Hepatocyte (in vitro differentiated cells): ENCODE data around the gene TBC1D3B. TPM values are rescaled to one million over a fixed set of nuclear protein-coding genes. Genes with fewer than 3 reads are reported as not detected.

Experiments used
- DNase-seq: peaks from one replicate; pipeline ENCODE4 v3.0.0-alpha.2; 2016; ENCODE audit warnings: low spot score
- H2AFZ ChIP-seq: fragments of 200-600 bp; sonication (generic); 2 replicates; pipeline ENCODE4 v1.6.0; 2016; ENCODE audit warnings: antibody characterized with exemption, mild to moderate bottlenecking
- H3K27ac ChIP-seq: fragments of 200-600 bp; sonication (generic); 2 replicates; pipeline ENCODE4 v1.5.1; 2016; ENCODE audit warnings: mild to moderate bottlenecking
- H3K27me3 ChIP-seq: fragments of 200-600 bp; sonication (generic); 2 replicates; pipeline ENCODE4 v1.6.1; 2016
- H3K36me3 ChIP-seq: fragments of 200-600 bp; sonication (generic); replicated peaks from 2 replicates; pipeline ENCODE4 v1.5.1; 2016; ENCODE audit warnings: low read depth; ENCODE audit not compliant: insufficient read depth
- H3K4me1 ChIP-seq: fragments of 200-600 bp; sonication (generic); 2 replicates; pipeline ENCODE4 v1.5.1; 2016; ENCODE audit warnings: mild to moderate bottlenecking, moderate library complexity; ENCODE audit not compliant: insufficient read depth
- H3K4me2 ChIP-seq: fragments of 200-600 bp; sonication (generic); 2 replicates; pipeline ENCODE4 v1.6.0; 2016
- H3K4me3 ChIP-seq: fragments of 200-600 bp; sonication (generic); 2 replicates; pipeline ENCODE4 v1.5.1; 2016; ENCODE audit warnings: mild to moderate bottlenecking
- H3K79me2 ChIP-seq: fragments of 200-600 bp; sonication (generic); 2 replicates; pipeline ENCODE4 v1.6.0; 2017; ENCODE audit warnings: mild to moderate bottlenecking
- H3K9me2 ChIP-seq: fragments of 200-600 bp; sonication (generic); replicated peaks from 2 replicates; pipeline ENCODE4 v1.6.0; 2017; ENCODE audit warnings: mild to moderate bottlenecking; ENCODE audit not compliant: insufficient read depth
- H3K9me3 ChIP-seq: fragments of 200-600 bp; sonication (generic); 2 replicates; pipeline ENCODE4 v1.5.1; 2016; ENCODE audit warnings: low read depth, mild to moderate bottlenecking
- H4K20me1 ChIP-seq: fragments of 200-600 bp; sonication (generic); 2 replicates; pipeline ENCODE4 v1.6.0; 2016; ENCODE audit warnings: mild to moderate bottlenecking; ENCODE audit not compliant: insufficient read depth, poor library complexity, severe bottlenecking
- CTCF ChIP-seq: fragments of 200-600 bp; sonication (generic); IDR thresholded peaks from 2 replicates; pipeline ENCODE4 v1.5.1; 2016; ENCODE audit warnings: antibody characterized with exemption, mild to moderate bottlenecking; ENCODE audit not compliant: poor library complexity
- EZH2 ChIP-seq: fragments of 200-600 bp; sonication (generic); IDR thresholded peaks from 2 replicates; pipeline ENCODE4 v1.6.1; 2016; ENCODE audit warnings: antibody characterized with exemption, mild to moderate bottlenecking, borderline replicate concordance
- EZH2phosphoT487 ChIP-seq: fragments of 200-600 bp; sonication (generic); IDR thresholded peaks from one replicate; pipeline ENCODE4 v1.6.1; 2018; ENCODE audit warnings: antibody characterized with exemption, mild to moderate bottlenecking, low read depth, moderate library complexity; ENCODE audit not compliant: unreplicated experiment, severe bottlenecking
- WGBS: methylation state at CpG from one replicate; pipeline ENCODE4 v1.1.6; 2016; ENCODE audit warnings: low lambda C conversion rate; ENCODE audit errors: missing lambda C conversion rate; 5-methylcytosine and 5-hydroxymethylcytosine counted together
- polyA plus RNA-seq: library from polyadenylated mRNA; unstranded; fragments of >200 nt; fragmentation: Nextera tagmentation; extraction: Ambion mirVana; gene quantifications from 2 replicates; pipeline ENCODE4 v1.2.1, GENCODE V29; 2016
- total RNA-seq: library from RNA; depleted of rRNA; stranded (reverse); fragments of >200 nt; gene quantifications from 2 replicates; pipeline ENCODE4 v1.2.3, GENCODE V29; 2014

The TBC1D3B gene
- total and polyA plus RNA-seq, 2 experiments from 2014 or later = 4.7 TPM; not detected in 1

GRCh38 chr17:36144981-36145729, 31.3 kb downstream of the TBC1D3B start:
- H2AFZ ChIP-seq = no peak overlapping the region
- no peak overlapping the region for H3K27ac ChIP-seq
- H3K4me2 ChIP-seq = no peak overlapping the region
- no peaks in the 10 kb centered on the region for H3K9me2 ChIP-seq
- no peak for DNase-seq
- 89% methylated on average over 5 of the region's 5 CpGs for WGBS
- H3K4me3 ChIP-seq = no peak overlapping the region
- no peak for TF ChIP-seq EZH2
- TF ChIP-seq EZH2phosphoT487 = no peak
- no peak for TF ChIP-seq CTCF
- no peaks in the 10 kb centered on the region for H3K79me2 ChIP-seq
- no peaks in the 10 kb centered on the region for H3K9me3 ChIP-seq
- H3K36me3 ChIP-seq = no peaks in the 10 kb centered on the region
- no peaks in the 10 kb centered on the region for H4K20me1 ChIP-seq
- no peaks in the 10 kb centered on the region for H3K27me3 ChIP-seq
- no peaks in the 10 kb centered on the region for H3K4me1 ChIP-seq

DNA sequence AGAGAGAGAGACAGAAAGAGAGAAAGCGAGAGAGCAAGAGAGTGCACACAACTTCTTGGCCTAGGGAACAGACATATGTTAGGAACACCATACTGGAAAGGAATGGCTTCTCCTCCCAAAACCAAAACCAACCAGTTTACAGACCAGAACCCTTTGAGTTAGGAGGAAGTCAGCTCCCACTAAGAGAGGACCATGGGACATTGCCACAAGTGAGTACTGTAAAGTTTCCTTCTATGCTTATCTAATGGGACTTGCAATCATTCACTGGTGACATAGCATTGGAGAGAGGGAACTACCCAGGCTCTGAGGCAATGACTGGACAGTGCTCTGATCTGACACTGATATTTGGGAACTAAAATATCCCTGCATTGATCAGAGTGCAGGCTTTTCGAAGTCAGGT, 32.4 kb downstream of the TBC1D3B start:
- Histone ChIP-seq H3K4me2 (no peak overlapping the region), H2AFZ (no peak overlapping the region), H3K4me3 (no peak overlapping the region), H3K79me2 (no peaks in the 10 kb centered on the region), H3K27ac (no peak overlapping the region), H3K9me3 (no peaks in the 10 kb centered on the region), H3K4me1 (no peaks in the 10 kb centered on the region), H3K27me3 (no peaks in the 10 kb centered on the region), H3K36me3 (no peaks in the 10 kb centered on the region), H4K20me1 (no peaks in the 10 kb centered on the region), H3K9me2 (no peaks in the 10 kb centered on the region)
- no peak for DNase-seq
- TF ChIP-seq EZH2 = no peak
- no peak for TF ChIP-seq EZH2phosphoT487
- no peak for TF ChIP-seq CTCF
- WGBS = 95% methylated on average over 2 of the region's 2 CpGs

DNA sequence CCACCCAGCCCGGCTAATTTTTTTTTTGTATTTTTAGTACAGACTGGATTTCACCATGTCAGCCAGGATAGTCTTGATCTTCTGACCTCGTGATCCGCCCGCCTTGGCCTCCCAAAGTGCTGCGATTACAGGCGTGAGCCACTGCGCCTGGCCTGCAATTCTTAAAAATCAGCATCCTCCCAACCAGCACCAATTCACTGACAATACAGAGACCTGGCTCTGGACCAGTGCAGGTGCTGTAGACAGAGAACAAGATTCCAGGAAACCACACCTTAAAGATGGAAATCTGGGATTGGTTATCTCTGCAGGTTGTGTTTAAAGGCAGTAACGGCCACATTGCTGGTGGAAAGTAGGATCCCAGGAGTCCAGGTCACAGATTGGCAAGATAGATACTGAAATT, 33.6 kb downstream of the TBC1D3B start:
- H4K20me1 ChIP-seq = no peaks in the 10 kb centered on the region
- no peak overlapping the region for H3K4me3 ChIP-seq
- no peak overlapping the region for H3K4me2 ChIP-seq
- WGBS = 94% methylated on average over 8 of the region's 8 CpGs
- DNase-seq = no peak
- H2AFZ ChIP-seq = no peak overlapping the region
- H3K79me2 ChIP-seq = no peaks in the 10 kb centered on the region
- no peaks in the 10 kb centered on the region for H3K4me1 ChIP-seq
- no peaks in the 10 kb centered on the region for H3K9me3 ChIP-seq
- H3K9me2 ChIP-seq = no peaks in the 10 kb centered on the region
- TF ChIP-seq EZH2phosphoT487 = no peak
- TF ChIP-seq EZH2 = no peak
- TF ChIP-seq CTCF = no peak
- H3K27me3 ChIP-seq = no peaks in the 10 kb centered on the region
- H3K36me3 ChIP-seq = no peaks in the 10 kb centered on the region
- no peak overlapping the region for H3K27ac ChIP-seq

DNA sequence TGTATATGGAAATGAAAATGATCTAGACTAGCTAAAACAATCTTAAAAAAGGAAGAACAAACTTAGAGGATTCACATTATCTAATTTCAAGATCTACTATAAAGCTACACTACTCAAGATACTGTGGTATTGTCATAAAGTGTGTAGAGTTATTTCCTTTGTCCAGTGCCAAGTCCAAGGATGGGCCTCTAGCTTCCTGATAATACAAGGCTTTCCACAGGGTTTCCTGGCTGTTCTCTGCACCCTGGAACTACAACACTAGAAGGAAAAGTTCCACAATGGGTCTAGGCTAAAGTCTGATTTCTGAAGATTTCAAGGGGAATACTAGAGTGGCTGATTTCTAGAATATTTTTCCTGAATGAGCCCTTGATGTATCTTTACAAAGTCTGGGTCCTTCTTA, 34.2 kb downstream of the TBC1D3B start:
- no peaks in the 10 kb centered on the region for H3K9me3 ChIP-seq
- H3K4me2 ChIP-seq = no peak overlapping the region
- DNase-seq = no peak
- no peaks in the 10 kb centered on the region for H3K4me1 ChIP-seq
- no peaks in the 10 kb centered on the region for H4K20me1 ChIP-seq
- H3K27ac ChIP-seq = no peak overlapping the region
- no peaks in the 10 kb centered on the region for H3K27me3 ChIP-seq
- H3K36me3 ChIP-seq = no peaks in the 10 kb centered on the region
- no peak overlapping the region for H2AFZ ChIP-seq
- H3K79me2 ChIP-seq = no peaks in the 10 kb centered on the region
- TF ChIP-seq EZH2 (no peak), EZH2phosphoT487 (no peak), CTCF (no peak)
- no peak overlapping the region for H3K4me3 ChIP-seq
- H3K9me2 ChIP-seq = no peaks in the 10 kb centered on the region
